ENCODE results near the gene FZD10.

The FZD10 gene

DNA sequence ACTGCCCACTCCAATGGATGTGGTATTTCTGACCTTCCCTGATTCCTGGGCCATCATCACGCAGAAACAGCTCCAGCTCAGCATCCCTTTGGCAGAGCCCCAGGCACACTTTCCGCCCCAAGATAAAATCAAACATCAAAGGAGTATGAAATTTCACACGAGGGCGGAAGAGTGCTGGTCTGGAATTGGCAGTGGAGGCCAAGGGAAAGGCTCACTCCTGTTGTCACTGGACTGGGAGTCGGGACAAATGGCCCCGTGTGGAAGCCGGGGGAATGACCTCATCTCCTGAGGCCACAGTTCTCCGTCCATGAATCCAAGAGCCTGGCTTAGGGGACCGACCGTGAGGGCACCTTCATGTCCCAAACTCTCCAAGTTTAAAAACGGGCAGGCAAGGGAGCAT, 40.9 kb downstream of the FZD10 start:
- FAIRE-seq (no peak), DNase-seq (ENCODE audit: insufficient read length, low spot score) (no peak)
- TF ChIP-seq CTCF (IDR thresholded peaks at IDR 0.05; ENCODE audit: insufficient read depth, missing control alignments): no peak

DNA sequence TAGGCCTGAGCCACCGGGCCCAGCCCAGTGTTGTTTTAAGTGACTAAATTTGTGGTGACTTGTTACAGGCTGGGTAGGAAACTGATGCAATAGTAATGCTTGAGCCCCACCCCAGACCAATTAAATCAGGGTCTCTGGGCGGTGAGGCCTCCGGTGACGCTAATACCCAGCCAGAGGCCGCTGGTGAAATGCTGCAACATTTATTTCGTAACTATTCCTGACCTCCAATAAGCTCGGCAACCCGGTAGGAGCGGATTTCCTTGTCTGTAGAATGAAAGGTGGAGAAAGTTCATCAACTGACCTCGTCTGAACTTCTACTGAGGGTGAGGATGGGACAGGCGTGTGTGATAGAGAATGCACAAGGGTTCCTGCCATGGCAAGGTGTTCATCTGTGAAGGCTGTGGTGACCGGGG, 42.3 kb downstream of the FZD10 start:
- FAIRE-seq: no peak
- DNase-seq (ENCODE audit: insufficient read length, low spot score): no peak
- no peak for TF ChIP-seq CTCF (IDR thresholded peaks at IDR 0.05; ENCODE audit: insufficient read depth, missing control alignments)

GRCh38 chr12:130205495-130205894, 43.2 kb downstream of the FZD10 start:
- DNase-seq (ENCODE audit: insufficient read length, low spot score): no peak
- no peak for FAIRE-seq
- TF ChIP-seq CTCF (IDR thresholded peaks at IDR 0.05; ENCODE audit: insufficient read depth, missing control alignments): no peak

DNA sequence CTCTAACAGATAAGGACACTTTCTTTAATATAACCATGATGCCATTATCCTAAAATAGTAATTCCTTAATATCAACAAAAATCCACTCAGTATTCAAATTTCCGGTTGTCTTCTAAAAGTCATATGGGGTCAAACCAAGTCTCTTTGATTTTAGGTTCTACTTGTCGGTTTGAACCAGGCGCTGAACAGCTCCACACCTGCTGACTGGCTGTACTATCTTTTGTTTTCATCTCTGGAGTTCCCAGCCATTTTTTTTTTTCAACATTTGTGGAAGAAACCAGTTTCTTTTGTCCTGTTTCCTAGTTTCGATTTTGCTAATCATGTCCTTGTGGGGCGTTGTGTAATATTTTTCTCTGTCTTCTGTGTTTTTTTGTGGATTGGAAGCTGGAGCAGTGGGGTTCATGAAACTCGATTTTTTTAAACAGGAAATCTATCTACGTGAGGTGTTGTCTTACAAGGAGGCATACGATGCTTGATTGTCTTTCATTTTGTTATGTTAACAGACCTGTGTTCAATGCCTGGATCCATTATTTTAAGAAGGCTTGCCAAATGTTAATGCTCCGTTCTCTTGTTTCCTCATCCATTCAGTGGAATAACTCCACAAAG, 50.2 kb downstream of the FZD10 start:
- no peak for TF ChIP-seq CTCF (IDR thresholded peaks at IDR 0.05; ENCODE audit: insufficient read depth, missing control alignments)
- DNase-seq (ENCODE audit: insufficient read length, low spot score) (no peak), FAIRE-seq (no peak)

GRCh38 chr12:130213249-130213648, 51.0 kb downstream of the FZD10 start:
- DNase-seq (ENCODE audit: insufficient read length, low spot score) (no peak), FAIRE-seq (no peak)
- no peak for TF ChIP-seq CTCF (IDR thresholded peaks at IDR 0.05; ENCODE audit: insufficient read depth, missing control alignments)

DNA sequence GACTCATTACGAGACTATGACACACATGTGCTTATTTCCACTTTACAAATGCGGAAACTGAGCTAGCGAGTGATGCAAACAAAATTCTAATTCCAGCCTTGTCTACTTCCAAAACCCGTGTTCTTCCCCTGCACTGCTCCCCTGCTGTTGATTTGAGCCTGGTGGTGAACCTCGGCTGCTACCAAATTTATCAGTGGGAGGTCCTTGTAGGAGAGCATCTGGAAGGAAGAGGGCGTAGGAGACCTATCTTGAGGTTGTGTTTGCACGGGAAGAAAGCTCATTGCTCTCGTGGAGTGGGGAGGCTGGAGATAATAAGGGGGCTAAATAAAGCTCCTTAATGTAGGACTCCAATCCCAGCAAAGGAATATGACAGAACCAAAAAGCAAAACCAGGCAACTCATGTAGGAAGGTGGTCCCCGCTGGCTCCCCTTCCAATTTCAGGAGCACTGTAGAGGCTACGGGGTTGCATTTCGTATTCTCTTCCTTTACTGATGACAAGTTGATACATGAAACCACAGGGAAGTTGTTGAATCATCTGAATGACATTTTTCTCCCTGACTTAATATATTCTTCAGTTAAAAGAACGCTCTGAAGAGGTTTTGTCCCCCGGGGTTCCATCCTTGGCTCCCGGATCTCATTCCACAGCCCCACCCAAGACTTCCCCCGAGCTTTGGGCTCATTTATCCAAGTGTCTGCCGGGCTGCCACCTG, 52.6 kb downstream of the FZD10 start:
- FAIRE-seq (no peak), DNase-seq (ENCODE audit: insufficient read length, low spot score) (no peak)
- peak; percentile 20 for TF ChIP-seq CTCF (IDR thresholded peaks at IDR 0.05; ENCODE audit: insufficient read depth, missing control alignments)

All from D721Med (cell line).